Measurements from ENCODE around the gene ABI3BP.
"Not testable (repeated sequence)": the region's sequence is repeated elsewhere in the genome, so short reads cannot be mapped to it uniquely, and the experiment has no call there.

ABI3BP gene

GRCh38 chr3:100982710-100983109 lies 10.5 kb downstream of the ABI3BP start:
- no peak for DNase-seq

GRCh38 chr3:100981164-100981911 lies 11.9 kb downstream of the ABI3BP start:
- DNase-seq: no peak

- no peak for DNase-seq
Measured at GRCh38 chr3:100978011-100978659, 15.1 kb downstream of the ABI3BP start.

GRCh38 chr3:100976611-100977010 lies 16.6 kb downstream of the ABI3BP start:
- DNase-seq: no peak

GRCh38 chr3:100975714-100976113 lies 17.5 kb downstream of the ABI3BP start:
- DNase-seq: no peak

- no peak for DNase-seq
Measured at GRCh38 chr3:100973594-100973993, 19.6 kb downstream of the ABI3BP start.

GRCh38 chr3:100972867-100973266 lies 20.4 kb downstream of the ABI3BP start:
- no peak for DNase-seq

- no peak for DNase-seq
Measured at GRCh38 chr3:100972301-100972844, 20.8 kb downstream of the ABI3BP start.

- DNase-seq: no peak
Measured at GRCh38 chr3:100971798-100972197, 21.4 kb downstream of the ABI3BP start.

GRCh38 chr3:100970477-100970990 lies 22.7 kb downstream of the ABI3BP start:
- no peak for DNase-seq

- no peak for DNase-seq
Measured at GRCh38 chr3:100968932-100969906, 24.0 kb downstream of the ABI3BP start.

- no peak for DNase-seq
Measured at GRCh38 chr3:100966807-100967206, 26.4 kb downstream of the ABI3BP start.

GRCh38 chr3:100966049-100966491 lies 27.2 kb downstream of the ABI3BP start:
- DNase-seq: no peak

GRCh38 chr3:100963041-100963440 lies 30.2 kb downstream of the ABI3BP start:
- DNase-seq: no peak

GRCh38 chr3:100957261-100957986 lies 35.8 kb downstream of the ABI3BP start:
- no peak for DNase-seq

- DNase-seq: no peak
Measured at GRCh38 chr3:100956276-100956675, 36.9 kb downstream of the ABI3BP start.

GRCh38 chr3:100954990-100955389 lies 38.2 kb downstream of the ABI3BP start:
- no peak for DNase-seq

GRCh38 chr3:100954199-100954935 lies 38.9 kb downstream of the ABI3BP start:
- no peak for DNase-seq

- DNase-seq: no peak
Measured at GRCh38 chr3:100953103-100953502, 40.1 kb downstream of the ABI3BP start.

GRCh38 chr3:100947119-100947518 lies 46.1 kb downstream of the ABI3BP start:
- DNase-seq: no peak

GRCh38 chr3:100946096-100946495 lies 47.1 kb downstream of the ABI3BP start:
- not testable (repeated sequence) for DNase-seq

Measured in NCI-H1930 (cell line).